Stimulated activated effector memory CD8-positive, alpha-beta T cell treated with anti-CD3 and anti-CD28 coated beads, Interleukin-12 subunit alpha, Interleukin-12 subunit beta, amount 100 ng/mL, for 72 hours (primary cell): ENCODE measurements around the gene KCNMA1.

Experiments
- ATAC-seq: fragments of 150-1000 bp; cut with Tn5 transposase; 2 replicates; pipeline ENCODE4 v1.10.0; 2021
- DNase-seq, 2 donors: peaks; one replicate each; pipeline ENCODE4 v3.0.0; 2021 to 2022; ENCODE audit warnings: low spot score in 2 of 2
- H3K27ac Mint-ChIP-seq: one replicate; pipeline ENCODE4 v1.8.0; 2022; ENCODE audit warnings: mild to moderate bottlenecking, mixed read lengths
- H3K36me3 Mint-ChIP-seq: one replicate; pipeline ENCODE4 v1.8.0; 2022; ENCODE audit warnings: mild to moderate bottlenecking, mixed read lengths
- H3K4me1 Mint-ChIP-seq: one replicate; pipeline ENCODE4 v1.8.0; 2022; ENCODE audit warnings: mixed read lengths
- H3K4me3 Mint-ChIP-seq: one replicate; pipeline ENCODE4 v1.8.0; 2022; ENCODE audit warnings: mild to moderate bottlenecking, mixed read lengths
- H3K9me3 Mint-ChIP-seq: one replicate; pipeline ENCODE4 v1.8.0; 2022; ENCODE audit warnings: mixed read lengths

KCNMA1 gene

DNA sequence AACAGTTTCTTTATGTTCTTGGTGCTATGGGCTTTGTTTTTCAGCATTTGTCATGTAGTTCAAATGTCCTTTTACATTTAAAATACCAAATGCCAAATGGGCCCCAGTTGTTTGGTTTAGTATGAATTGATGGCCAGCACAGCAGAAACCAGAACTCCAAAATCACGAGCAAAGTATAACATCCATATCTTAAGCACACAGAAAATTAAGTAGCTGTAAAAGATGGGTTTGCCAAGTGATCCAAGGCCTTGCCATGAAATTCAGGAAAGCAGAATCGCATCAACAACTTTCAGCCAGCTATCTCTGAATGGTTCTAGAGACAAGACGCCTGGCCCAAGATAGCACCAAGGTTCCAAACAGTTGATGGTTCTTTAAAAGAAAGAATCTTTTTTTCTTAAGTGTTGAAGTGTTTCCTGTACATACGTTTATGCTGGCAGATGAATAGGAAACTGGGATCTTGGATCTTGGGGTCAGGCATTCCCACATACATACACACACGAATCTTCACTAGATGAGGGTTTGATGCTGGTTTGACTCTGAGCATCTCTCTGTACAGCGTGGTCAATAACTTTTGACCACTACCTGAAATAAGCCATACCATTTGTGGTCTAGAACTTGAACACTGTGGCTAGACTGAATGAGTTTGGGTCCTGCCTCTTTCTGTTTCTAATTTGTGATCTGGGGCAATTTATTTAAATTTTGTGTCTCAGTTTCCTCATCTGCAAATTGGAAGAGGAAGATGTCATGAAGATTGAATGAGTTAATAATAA, 711.8 kb downstream of the KCNMA1 start:
- no peaks in the 10 kb centered on the region for H3K4me1 Mint-ChIP-seq
- H3K36me3 Mint-ChIP-seq, result no peaks in the 10 kb centered on the region
- H3K4me3 Mint-ChIP-seq, result no peak overlapping the region
- H3K9me3 Mint-ChIP-seq, result peaks cover 5% of the 10 kb centered on the region
- no peak for ATAC-seq
- no peak for DNase-seq
- no peak overlapping the region for H3K27ac Mint-ChIP-seq

DNA sequence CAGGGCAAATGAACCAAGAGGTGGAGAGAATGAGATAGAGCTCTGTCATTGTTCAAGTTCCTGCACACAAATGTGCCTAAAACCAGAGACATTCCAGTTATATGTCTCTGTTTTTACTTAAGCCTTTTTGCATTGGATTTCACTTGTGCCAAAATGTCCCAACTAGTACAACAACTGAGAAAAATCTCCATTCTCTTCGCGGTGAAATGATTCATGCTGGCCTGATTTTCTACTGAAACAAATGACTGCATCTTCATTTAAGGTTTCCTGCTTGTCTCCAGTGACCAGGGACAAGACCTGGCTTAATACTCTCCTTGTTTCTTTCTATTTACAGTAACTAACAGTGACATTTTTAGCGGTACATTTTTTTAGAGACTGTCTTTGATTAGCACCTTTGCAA, 714.9 kb downstream of the KCNMA1 start:
- ATAC-seq, result no peak

DNA sequence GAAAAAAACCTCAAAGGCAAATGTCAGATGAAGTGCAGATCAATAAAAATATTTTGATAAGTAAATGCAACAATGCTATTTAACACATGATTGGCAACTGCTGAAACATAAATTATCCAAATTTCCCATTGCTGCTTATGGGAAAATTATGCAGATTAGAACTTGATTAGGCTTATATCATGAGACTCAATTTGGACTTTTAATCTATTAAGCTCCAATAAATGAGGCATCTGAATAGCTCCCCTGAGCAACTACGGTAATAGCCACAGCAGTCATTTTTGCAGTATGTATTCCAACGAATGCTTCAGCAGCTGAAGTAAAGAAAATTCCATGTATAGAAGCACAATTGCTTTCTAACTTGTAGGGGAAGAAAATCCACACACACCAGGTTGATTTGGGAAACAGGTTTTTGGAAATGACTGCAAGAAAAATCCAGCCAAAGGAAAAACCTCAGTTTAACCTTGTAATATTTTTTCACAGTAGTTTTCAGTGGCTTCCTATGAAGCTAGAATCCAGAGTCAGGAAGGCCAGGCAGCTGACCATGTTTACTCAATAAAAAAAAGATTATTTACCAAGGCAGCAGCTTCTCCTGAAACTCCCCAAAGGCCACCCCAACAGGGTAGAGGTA, 716.1 kb downstream of the KCNMA1 start:
- ATAC-seq (no peak), DNase-seq (no peak)
- Mint-ChIP-seq H3K4me3 (no peak overlapping the region), H3K9me3 (no peaks in the 10 kb centered on the region), H3K4me1 (no peaks in the 10 kb centered on the region), H3K36me3 (no peaks in the 10 kb centered on the region), H3K27ac (no peak overlapping the region)

More for the DNA sequence above, 714.9 kb downstream of the KCNMA1 start:
- no peaks in the 10 kb centered on the region for H3K9me3 Mint-ChIP-seq
- no peaks in the 10 kb centered on the region for H3K4me1 Mint-ChIP-seq
- H3K36me3 Mint-ChIP-seq, result no peaks in the 10 kb centered on the region
- no peak for DNase-seq
- no peak overlapping the region for H3K27ac Mint-ChIP-seq
- no peak overlapping the region for H3K4me3 Mint-ChIP-seq

DNA sequence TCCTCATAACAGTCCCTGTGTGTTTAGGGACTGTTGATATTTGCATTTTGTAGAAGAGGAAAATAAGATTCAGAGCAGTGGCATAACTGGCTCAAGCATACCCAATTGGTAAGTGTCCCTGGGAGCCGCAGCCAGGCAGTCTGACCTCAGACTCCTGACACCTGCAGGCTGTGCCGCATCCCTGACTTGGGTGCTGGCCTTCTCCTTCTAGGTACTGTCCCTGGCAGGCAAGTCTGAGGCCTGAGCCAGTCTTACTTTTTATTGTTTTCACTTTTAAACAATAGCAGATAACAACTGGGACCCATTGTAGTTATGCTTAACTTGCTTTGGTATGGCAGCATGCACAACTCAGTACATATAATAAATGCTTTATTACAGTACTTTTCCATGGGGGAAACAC, 717.0 kb downstream of the KCNMA1 start:
- H3K36me3 Mint-ChIP-seq, result no peaks in the 10 kb centered on the region
- no peak overlapping the region for H3K4me3 Mint-ChIP-seq
- no peak overlapping the region for H3K27ac Mint-ChIP-seq
- H3K9me3 Mint-ChIP-seq, result no peaks in the 10 kb centered on the region
- no peaks in the 10 kb centered on the region for H3K4me1 Mint-ChIP-seq
- DNase-seq, result no peak
- ATAC-seq, result no peak

DNA sequence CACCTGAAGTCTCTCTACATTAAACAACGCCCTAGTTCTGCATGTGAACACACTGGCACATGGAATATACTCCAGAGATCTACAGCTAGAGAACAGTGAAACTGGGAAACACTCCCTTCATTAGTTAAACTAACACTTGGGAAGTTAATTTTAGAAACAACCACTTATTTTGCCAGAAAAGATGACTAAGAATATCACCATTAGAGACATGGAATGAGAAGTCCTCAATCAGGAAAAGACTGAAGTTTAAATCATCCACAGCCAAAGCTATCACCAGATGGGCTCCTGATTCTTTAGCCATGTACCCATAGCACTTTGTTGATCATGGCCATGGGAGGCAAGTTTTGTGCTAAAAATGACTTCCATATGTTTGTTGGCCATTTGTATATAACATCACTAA, 719.5 kb downstream of the KCNMA1 start:
- Mint-ChIP-seq H3K36me3 (no peaks in the 10 kb centered on the region), H3K4me3 (no peak overlapping the region), H3K4me1 (no peaks in the 10 kb centered on the region), H3K9me3 (no peaks in the 10 kb centered on the region), H3K27ac (no peak overlapping the region)
- DNase-seq (no peak), ATAC-seq (no peak)

DNA sequence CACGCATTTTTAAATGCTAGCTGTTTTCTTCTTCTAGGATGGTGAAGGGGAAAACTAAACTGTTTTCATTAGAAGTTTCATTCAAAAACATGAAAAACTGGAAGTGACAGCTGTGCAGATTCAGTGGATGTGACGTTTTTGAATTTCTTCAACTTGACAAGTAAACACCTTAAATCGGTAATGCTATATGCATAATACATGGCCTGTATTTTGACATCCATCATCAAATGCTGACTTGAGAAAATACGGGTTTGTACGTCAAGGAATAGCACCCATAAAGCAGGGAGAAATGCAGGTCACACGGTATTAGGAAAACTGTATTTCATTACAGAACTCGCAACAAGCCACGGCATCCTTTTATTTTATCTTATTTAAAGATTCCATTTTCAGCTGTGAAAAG, 720.5 kb downstream of the KCNMA1 start:
- H3K4me3 Mint-ChIP-seq, result no peak overlapping the region
- H3K27ac Mint-ChIP-seq, result no peak overlapping the region

DNA sequence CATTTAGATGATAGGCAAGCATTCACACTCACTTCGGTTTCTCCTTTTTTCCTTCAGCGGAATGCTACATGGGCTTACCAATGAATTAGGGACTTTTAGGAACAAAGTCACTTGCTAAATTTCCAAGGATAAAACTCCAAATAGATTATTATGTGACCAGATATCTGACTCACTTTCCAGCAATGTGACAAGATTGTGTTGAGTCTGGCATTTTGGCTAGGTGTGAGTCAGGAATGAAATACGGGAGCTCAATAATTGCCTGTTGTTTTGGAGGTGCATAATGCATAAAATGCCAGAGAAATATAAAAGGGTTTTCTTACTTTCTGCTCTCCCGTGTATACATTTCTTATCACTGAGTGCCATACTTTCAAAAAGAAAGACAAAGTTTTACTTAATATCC, 721.1 kb downstream of the KCNMA1 start:
- Mint-ChIP-seq H3K36me3 (no peaks in the 10 kb centered on the region), H3K9me3 (no peaks in the 10 kb centered on the region), H3K27ac (no peak overlapping the region), H3K4me3 (no peak overlapping the region), H3K4me1 (no peaks in the 10 kb centered on the region)
- ATAC-seq (no peak), DNase-seq (no peak)

More for the DNA sequence above, 720.5 kb downstream of the KCNMA1 start:
- DNase-seq, result no peak
- no peaks in the 10 kb centered on the region for H3K4me1 Mint-ChIP-seq
- H3K36me3 Mint-ChIP-seq, result no peaks in the 10 kb centered on the region
- ATAC-seq, result no peak
- H3K9me3 Mint-ChIP-seq, result no peaks in the 10 kb centered on the region

DNA sequence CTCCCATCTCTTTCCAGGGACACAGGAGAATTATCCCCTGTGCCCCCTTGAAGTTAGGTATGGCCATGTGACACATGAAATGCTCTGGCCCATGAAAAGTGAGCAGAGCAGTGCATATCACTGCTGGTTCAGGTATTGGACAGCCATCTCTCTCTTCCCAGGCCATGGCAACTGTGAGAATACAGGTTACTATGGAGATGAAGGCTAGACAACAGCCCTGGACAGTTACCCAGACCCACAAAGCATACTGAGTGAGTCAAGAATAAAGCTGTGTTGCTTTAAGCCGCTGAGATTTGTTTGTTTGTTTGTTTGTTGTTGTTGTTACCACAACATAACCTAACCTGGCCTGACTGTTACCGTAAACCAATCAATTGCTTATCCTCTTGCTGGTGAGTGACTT, 722.3 kb downstream of the KCNMA1 start:
- Mint-ChIP-seq H3K27ac (no peak overlapping the region), H3K4me1 (no peaks in the 10 kb centered on the region), H3K36me3 (no peaks in the 10 kb centered on the region), H3K4me3 (no peak overlapping the region), H3K9me3 (no peaks in the 10 kb centered on the region)
- no peak for DNase-seq
- no peak for ATAC-seq

DNA sequence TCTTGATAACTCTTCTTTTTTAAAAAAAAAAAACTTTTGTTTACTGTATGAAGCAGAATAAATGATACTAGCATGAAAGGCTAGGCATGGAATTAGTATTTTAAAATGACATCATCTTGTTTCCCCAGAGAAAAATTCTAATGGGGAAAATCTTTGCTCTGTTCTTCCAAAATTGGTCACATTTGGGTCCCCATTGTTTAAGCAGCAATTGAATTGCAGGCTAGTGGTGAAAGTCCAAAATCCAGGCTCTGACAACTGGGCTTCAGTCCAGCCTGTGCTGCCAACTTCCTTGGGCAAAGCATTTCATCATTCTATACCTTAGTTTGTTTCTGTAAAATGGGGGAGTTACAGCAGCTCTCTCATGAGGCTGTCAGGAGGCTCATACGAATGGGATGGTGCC, 726.4 kb downstream of the KCNMA1 start:
- ATAC-seq, result no peak

DNA sequence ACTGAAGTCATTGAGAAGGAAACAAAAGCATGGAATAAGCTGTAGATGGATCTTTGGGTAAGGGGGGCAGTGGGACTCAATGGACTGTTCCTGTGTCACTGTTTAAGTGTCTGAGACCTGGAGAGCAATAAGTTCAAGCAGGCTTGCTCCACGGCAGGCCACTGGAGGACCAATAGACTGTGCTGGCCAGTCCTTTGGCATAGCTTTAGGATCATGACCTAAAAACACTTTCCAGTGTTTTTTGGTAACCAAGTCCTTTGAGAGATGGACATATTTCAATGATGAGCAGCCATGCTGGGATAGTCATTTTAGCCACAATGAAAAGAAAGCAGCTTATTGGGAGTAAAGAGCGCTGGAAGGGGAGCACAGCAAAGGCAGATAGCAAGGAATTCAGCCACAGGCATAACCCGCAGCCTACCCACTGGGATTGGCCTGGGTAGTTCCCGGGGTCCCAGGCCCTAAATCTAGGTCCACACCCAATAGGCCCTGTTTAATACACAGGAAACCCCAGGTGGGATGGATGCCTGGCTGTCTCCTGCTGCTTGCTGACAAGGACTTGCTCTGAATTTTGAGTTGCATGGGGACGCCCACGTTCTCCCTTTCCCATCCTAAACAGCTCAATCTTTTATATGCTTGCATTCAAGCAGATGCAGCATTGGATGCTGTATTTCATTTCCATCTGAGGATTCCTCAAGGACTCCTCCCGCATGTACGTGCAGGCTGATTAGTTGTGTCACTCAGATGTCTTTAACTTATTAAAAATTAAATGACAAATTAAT, 727.2 kb downstream of the KCNMA1 start:
- Mint-ChIP-seq H3K36me3 (no peaks in the 10 kb centered on the region), H3K4me3 (no peak overlapping the region), H3K27ac (no peak overlapping the region), H3K9me3 (peaks cover 4% of the 10 kb centered on the region), H3K4me1 (no peaks in the 10 kb centered on the region)
- no peak for DNase-seq
- no peak for ATAC-seq

More for the DNA sequence above, 726.4 kb downstream of the KCNMA1 start:
- Mint-ChIP-seq H3K36me3 (no peaks in the 10 kb centered on the region), H3K4me1 (no peaks in the 10 kb centered on the region), H3K27ac (no peak overlapping the region), H3K9me3 (peaks cover 4% of the 10 kb centered on the region), H3K4me3 (no peak overlapping the region)
- no peak for DNase-seq

DNA sequence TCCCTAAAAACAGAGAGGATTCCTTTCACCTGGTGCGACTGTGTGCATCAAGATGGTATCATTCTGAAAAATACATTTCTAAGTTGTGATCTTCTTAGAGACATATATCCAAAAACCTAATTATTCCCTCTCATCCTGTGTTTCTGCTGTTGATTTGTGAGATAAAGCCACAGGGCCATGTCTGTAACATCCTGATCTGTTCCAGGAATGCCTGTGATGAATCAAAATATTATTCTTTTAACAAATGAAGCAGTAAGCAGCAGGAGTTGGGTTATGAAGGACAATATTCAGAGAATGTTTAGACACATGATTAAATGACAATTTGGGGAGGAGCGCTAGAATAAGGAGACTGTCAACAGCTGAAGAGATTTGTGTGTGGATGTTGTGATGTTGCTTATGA, 731.4 kb downstream of the KCNMA1 start:
- H3K27ac Mint-ChIP-seq, result no peak overlapping the region
- no peak for DNase-seq
- H3K4me1 Mint-ChIP-seq, result no peaks in the 10 kb centered on the region
- no peak overlapping the region for H3K4me3 Mint-ChIP-seq
- ATAC-seq, result no peak
- H3K36me3 Mint-ChIP-seq, result no peaks in the 10 kb centered on the region
- peaks cover 4% of the 10 kb centered on the region for H3K9me3 Mint-ChIP-seq

DNA sequence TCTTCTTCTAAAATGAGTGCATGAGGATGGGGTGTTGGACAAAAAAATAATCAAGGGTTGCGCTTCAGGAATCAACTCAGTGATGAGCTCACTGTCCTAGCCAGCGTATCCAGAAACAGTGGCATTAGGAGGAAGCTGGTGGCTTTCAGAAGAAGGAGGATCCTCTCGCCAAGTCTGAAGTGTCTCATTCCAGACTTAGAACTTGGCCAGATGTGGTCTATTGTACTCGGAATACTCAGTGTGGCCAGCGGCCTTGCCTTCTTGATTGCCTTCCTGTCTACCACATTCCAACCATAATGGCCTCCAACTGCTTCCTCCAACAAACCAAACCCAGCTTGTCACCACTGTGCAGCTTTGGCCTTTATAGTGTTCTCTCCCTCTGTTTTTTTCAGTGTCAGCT, 732.4 kb downstream of the KCNMA1 start:
- Mint-ChIP-seq H3K9me3 (peaks cover 4% of the 10 kb centered on the region), H3K27ac (no peak overlapping the region), H3K36me3 (no peaks in the 10 kb centered on the region), H3K4me3 (no peak overlapping the region), H3K4me1 (no peaks in the 10 kb centered on the region)
- DNase-seq (no peak), ATAC-seq (no peak)

DNA sequence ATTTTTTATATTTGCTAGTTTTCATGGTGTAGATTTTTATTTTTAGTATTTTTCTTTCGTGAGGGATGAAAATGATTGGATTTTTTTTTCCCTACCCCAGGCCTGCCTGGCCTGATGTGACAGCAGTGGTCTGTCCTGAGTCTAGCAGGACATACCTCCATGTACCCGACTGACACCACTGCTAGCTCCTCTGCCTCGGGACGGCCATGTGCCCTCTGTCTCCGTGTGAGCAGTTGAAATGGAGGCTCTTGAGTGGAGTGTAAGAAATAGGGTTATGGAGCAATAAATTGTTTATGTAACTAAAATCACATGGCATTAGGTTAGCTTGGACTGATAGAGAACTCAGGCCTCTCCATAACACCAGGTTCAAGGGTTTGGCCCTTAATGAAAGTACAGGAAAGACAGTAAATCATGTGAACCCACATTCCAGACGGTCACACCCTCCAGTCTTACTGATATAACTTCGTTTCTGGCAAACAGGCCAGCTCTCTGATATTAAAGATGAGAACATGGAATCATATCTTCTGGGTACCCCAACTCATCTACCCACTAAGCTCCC, 734.1 kb downstream of the KCNMA1 start:
- Mint-ChIP-seq H3K4me1 (no peaks in the 10 kb centered on the region), H3K36me3 (no peaks in the 10 kb centered on the region), H3K27ac (no peak overlapping the region), H3K9me3 (no peaks in the 10 kb centered on the region), H3K4me3 (no peak overlapping the region)
- DNase-seq (no peak), ATAC-seq (no peak)

DNA sequence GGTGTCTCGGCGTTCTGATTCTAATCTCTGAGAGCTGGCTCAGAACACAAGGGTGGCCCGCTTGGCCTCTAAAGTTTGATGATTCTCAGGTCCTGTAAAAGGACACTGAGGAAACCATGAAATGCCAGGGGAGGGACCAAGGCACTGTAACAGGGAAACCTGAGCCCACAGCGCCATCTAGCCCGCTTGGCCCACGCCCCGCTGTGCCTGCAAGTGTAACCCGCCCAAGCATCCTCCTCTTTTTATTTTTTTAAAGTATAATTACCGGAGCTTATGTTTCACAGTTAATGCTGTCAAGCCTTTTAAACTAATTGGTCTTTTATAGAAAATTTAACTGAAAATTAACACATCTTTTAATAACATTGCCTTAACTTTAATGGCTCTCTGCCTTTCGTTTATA, 734.7 kb downstream of the KCNMA1 start:
- no peak overlapping the region for H3K4me3 Mint-ChIP-seq

DNA sequence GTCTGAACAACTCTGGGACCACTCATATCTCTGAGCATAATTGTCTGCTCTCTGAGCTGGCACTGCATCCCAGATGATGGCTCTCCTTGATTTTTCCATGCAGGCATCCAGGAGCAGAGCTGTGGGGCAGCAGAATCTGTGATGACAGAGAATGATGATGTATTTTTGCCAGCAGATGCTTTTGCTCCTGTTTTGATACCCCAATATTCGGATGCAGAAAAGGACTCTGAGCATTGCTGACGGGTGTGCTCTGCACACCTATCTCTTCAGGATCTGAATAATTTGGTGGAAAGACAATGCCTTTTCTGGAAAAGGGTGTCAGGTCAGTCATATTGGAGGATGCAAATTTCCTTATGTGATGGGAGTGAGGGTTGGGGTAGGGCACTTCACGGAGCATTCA, 735.9 kb downstream of the KCNMA1 start:
- no peak overlapping the region for H3K27ac Mint-ChIP-seq
- H3K36me3 Mint-ChIP-seq, result no peaks in the 10 kb centered on the region
- H3K4me3 Mint-ChIP-seq, result no peak overlapping the region

More for the DNA sequence above, 734.7 kb downstream of the KCNMA1 start:
- Mint-ChIP-seq H3K4me1 (no peaks in the 10 kb centered on the region), H3K27ac (no peak overlapping the region), H3K9me3 (no peaks in the 10 kb centered on the region), H3K36me3 (no peaks in the 10 kb centered on the region)
- DNase-seq (no peak), ATAC-seq (no peak)

More for the DNA sequence above, 735.9 kb downstream of the KCNMA1 start:
- DNase-seq (no peak), ATAC-seq (no peak)
- Mint-ChIP-seq H3K9me3 (no peaks in the 10 kb centered on the region), H3K4me1 (no peaks in the 10 kb centered on the region)
